Measurements from ENCODE around the gene SMAD6.

SMAD6 gene

DNA sequence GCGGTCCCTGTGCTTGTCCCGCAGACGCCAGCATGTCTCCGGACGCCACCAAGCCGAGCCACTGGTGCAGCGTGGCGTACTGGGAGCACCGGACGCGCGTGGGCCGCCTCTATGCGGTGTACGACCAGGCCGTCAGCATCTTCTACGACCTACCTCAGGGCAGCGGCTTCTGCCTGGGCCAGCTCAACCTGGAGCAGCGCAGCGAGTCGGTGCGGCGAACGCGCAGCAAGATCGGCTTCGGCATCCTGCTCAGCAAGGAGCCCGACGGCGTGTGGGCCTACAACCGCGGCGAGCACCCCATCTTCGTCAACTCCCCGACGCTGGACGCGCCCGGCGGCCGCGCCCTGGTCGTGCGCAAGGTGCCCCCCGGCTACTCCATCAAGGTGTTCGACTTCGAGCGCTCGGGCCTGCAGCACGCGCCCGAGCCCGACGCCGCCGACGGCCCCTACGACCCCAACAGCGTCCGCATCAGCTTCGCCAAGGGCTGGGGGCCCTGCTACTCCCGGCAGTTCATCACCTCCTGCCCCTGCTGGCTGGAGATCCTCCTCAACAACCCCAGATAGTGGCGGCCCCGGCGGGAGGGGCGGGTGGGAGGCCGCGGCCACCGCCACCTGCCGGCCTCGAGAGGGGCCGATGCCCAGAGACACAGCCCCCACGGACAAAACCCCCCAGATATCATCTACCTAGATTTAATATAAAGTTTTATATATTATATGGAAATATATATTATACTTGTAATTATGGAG lies 79.1 kb downstream of the SMAD6 start:
- TF ChIP-seq CTCF (IDR thresholded peaks at IDR 0.05; ENCODE audit: borderline replicate concordance, insufficient read depth, low read depth, low read length) = no peak
- H3K4me3 ChIP-seq (ENCODE audit: low read depth, low read length) = no peak overlapping the region

DNA sequence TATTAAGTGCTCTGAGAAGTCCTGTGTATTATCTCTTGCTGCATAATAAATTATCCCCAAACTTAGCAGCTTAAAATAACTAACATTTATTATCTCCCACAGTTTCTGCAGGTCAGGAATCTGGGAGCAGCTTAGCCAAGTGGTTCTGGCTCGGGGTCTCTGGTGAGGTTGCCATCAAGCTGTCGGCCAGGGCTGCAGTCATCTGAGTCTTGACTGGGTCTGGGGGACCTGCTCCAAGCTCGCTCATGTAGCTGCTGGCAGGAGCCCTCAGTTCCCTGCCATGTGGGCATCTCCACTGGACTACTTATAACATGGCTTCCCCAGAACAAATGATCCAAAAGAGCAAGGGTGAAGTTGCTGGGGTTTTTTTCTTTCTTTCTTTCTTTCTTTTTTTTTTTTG lies 80.7 kb downstream of the SMAD6 start:
- no peak for TF ChIP-seq CTCF (IDR thresholded peaks at IDR 0.05; ENCODE audit: borderline replicate concordance, insufficient read depth, low read depth, low read length)
- H3K4me3 ChIP-seq (ENCODE audit: low read depth, low read length) = no peak overlapping the region

GRCh38 chr15:66783314-66783713 lies 81.3 kb downstream of the SMAD6 start:
- TF ChIP-seq CTCF (IDR thresholded peaks at IDR 0.05; ENCODE audit: borderline replicate concordance, insufficient read depth, low read depth, low read length) = no peak
- no peak overlapping the region for H3K4me3 ChIP-seq (ENCODE audit: low read depth, low read length)

- no peak for TF ChIP-seq CTCF (IDR thresholded peaks at IDR 0.05; ENCODE audit: borderline replicate concordance, insufficient read depth, low read depth, low read length)
- no peak overlapping the region for H3K4me3 ChIP-seq (ENCODE audit: low read depth, low read length)
These were observed 81.7 kb downstream of the SMAD6 start for GRCh38 chr15:66783725-66784124.

- H3K4me3 ChIP-seq (ENCODE audit: low read depth, low read length) = no peak overlapping the region
- no peak for TF ChIP-seq CTCF (IDR thresholded peaks at IDR 0.05; ENCODE audit: borderline replicate concordance, insufficient read depth, low read depth, low read length)
These were observed 82.1 kb downstream of the SMAD6 start for GRCh38 chr15:66784174-66784573.

GRCh38 chr15:66785637-66786036 lies 83.6 kb downstream of the SMAD6 start:
- no peak overlapping the region for H3K4me3 ChIP-seq (ENCODE audit: low read depth, low read length)
- TF ChIP-seq CTCF (IDR thresholded peaks at IDR 0.05; ENCODE audit: borderline replicate concordance, insufficient read depth, low read depth, low read length) = no peak

DNA sequence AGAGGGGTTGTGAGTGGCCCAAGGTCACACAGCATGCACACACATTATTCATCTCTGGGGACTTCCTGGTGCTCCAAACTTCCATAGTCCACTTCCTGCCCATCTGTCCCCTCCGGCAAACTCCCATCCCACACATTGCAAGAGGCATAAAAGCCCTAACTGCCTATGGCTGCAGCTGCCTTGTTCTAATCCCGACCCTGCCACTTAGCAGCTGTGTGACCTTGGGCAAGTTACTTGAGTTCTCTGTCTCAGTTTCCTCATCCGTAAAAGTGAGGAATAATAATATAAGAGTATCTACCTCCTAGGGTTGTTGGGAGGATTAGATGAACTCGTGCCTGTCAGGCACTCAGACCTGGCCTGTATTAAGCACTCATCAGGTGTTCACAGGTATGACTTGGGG lies 84.2 kb downstream of the SMAD6 start:
- H3K4me3 ChIP-seq (ENCODE audit: low read depth, low read length) = no peak overlapping the region
- TF ChIP-seq CTCF (IDR thresholded peaks at IDR 0.05; ENCODE audit: borderline replicate concordance, insufficient read depth, low read depth, low read length) = no peak

All from GM12875 (cell line).